Fibroblast of lung (primary cell): Measurements from ENCODE around the gene ZNF423. TPM values are rescaled to one million over a fixed set of nuclear protein-coding genes. Genes with fewer than 3 reads are reported as not detected.

Source experiments
- DNase-seq, 2 donors: peaks; one replicate each; pipeline versions ENCODE4 v3.0.0 to v3.0.0-alpha.2; 2010; ENCODE audit warnings: low read depth in 2 of 2
- H2AFZ ChIP-seq: 2 replicates; pipeline ENCODE4 v1.5.1; 2012; ENCODE audit warnings: low read length, control low read depth, inconsistent platforms
- H3K27ac ChIP-seq: 2 replicates; pipeline ENCODE4 v1.5.1; 2011; ENCODE audit warnings: low read length, control low read depth; ENCODE audit not compliant: insufficient read depth
- H3K27me3 ChIP-seq: 2 replicates; pipeline ENCODE4 v1.5.1; 2011; ENCODE audit warnings: mild to moderate bottlenecking, low read length; ENCODE audit not compliant: control insufficient read depth, insufficient read depth
- H3K36me3 ChIP-seq: 2 replicates; pipeline ENCODE4 v1.5.1; 2011; ENCODE audit warnings: low read length; ENCODE audit not compliant: control insufficient read depth, insufficient read depth
- H3K4me1 ChIP-seq: 2 replicates; pipeline ENCODE4 v1.5.1; 2011; ENCODE audit warnings: low read length; ENCODE audit not compliant: control insufficient read depth, insufficient read depth; ENCODE audit errors: extremely low read depth
- H3K4me2 ChIP-seq: 2 replicates; pipeline ENCODE4 v1.5.1; 2011; ENCODE audit warnings: low read length, control low read depth; ENCODE audit not compliant: insufficient read depth; ENCODE audit errors: extremely low read depth
- H3K4me3 ChIP-seq, 4 experiments: fragments of 200-600 bp in 1 of 4; sonication (generic) in 1 of 4; replicated peaks in 1 of 4; 2 replicates each; pipeline ENCODE4 v1.5.1; 2011 to 2016; ENCODE audit warnings: low read length in 4 of 4, low read depth in 3 of 4, mild to moderate bottlenecking in 3 of 4, control low read depth in 2 of 4, inconsistent platforms in 1 of 4, mixed read lengths in 1 of 4; ENCODE audit not compliant: insufficient read depth in 1 of 4; ENCODE audit errors: control extremely low read depth in 1 of 4
- H3K79me2 ChIP-seq: 2 replicates; pipeline ENCODE4 v1.5.1; 2012; ENCODE audit warnings: mild to moderate bottlenecking, low read length, inconsistent platforms; ENCODE audit not compliant: control insufficient read depth, insufficient read depth
- H3K9ac ChIP-seq: 2 replicates; pipeline ENCODE4 v1.5.1; 2011; ENCODE audit warnings: mild to moderate bottlenecking, low read length, control low read depth; ENCODE audit not compliant: insufficient read depth
- H3K9me3 ChIP-seq: 2 replicates; pipeline ENCODE4 v1.5.1; 2012; ENCODE audit warnings: low read depth, low read length; ENCODE audit not compliant: control insufficient read depth, insufficient read depth
- H4K20me1 ChIP-seq: 2 replicates; pipeline ENCODE4 v1.5.1; 2011; ENCODE audit warnings: low read length; ENCODE audit not compliant: control insufficient read depth, insufficient read depth; ENCODE audit errors: extremely low read depth
- EZH2 ChIP-seq: IDR thresholded peaks from 2 replicates; pipeline ENCODE4 v1.5.1; 2012; ENCODE audit warnings: low read length, control low read depth, mild to moderate bottlenecking; ENCODE audit errors: missing control alignments
- polyA plus RNA-seq, 2 donors: library from polyadenylated mRNA; depleted of rRNA in 1 of 2; stranded (reverse) in 1 of 2; unstranded in 1 of 2; fragments of >200 nt; gene quantifications; 2 replicates each; pipeline ENCODE4 v1.2.1, GENCODE V29; 2011 to 2012; ENCODE audit warnings: missing spikeins in 1 of 2
- total RNA-seq: library from RNA; depleted of rRNA; stranded (reverse); fragments of >200 nt; gene quantifications from 2 replicates; pipeline ENCODE4 v1.2.1, GENCODE V29; 2014
- TF ChIP-seq, protein P1 (sequence below), 2 donors: IDR thresholded peaks in 1 of 2; conservative IDR thresholded peaks in 1 of 2; 1 replicate in 1 of 2; 2 replicates in 1 of 2; pipeline ENCODE4 v1.5.1; 2011 to 2012; ENCODE audit warnings: low read length in 2 of 2, control low read depth in 1 of 2, inconsistent platforms in 1 of 2, low read depth in 1 of 2, mild to moderate bottlenecking in 1 of 2

The ZNF423 gene
- total and polyA plus RNA-seq, 2 donors (not counting 1 experiment from before 2014, with no cell fraction given) = 0.07 to 0.17 TPM

DNA sequence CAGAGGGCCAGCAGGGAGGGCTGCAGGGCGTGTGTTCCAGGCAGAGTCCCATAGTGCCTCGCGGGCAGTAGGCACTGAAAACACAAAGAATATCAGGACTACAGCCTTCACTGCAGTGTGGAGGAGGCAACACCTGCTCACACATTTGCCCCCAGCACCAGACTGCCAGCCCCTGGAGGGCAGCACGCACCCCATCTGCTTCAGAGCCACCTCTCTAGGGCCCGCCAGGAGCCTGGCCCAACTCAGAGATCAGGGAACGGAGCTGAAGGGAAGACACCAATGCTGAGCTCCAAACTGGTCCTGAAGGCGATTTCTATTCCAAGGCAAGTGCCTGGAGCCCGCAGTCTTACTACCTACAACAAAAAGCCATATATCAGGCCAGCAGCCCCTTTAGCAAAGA, 130.3 kb downstream of the ZNF423 start:
- no peak overlapping the region for H3K9ac ChIP-seq
- no peaks in the 10 kb centered on the region for H3K36me3 ChIP-seq
- H4K20me1 ChIP-seq = no peaks in the 10 kb centered on the region
- H3K4me3 ChIP-seq = no peak overlapping the region
- no peak overlapping the region for H2AFZ ChIP-seq
- no peaks in the 10 kb centered on the region for H3K4me1 ChIP-seq
- H3K4me2 ChIP-seq = no peak overlapping the region
- no peaks in the 10 kb centered on the region for H3K79me2 ChIP-seq
- H3K27ac ChIP-seq = no peak overlapping the region
- H3K9me3 ChIP-seq = no peaks in the 10 kb centered on the region
- DNase-seq = no peak
- no peak for TF ChIP-seq EZH2
- TF ChIP-seq, protein P1, sequence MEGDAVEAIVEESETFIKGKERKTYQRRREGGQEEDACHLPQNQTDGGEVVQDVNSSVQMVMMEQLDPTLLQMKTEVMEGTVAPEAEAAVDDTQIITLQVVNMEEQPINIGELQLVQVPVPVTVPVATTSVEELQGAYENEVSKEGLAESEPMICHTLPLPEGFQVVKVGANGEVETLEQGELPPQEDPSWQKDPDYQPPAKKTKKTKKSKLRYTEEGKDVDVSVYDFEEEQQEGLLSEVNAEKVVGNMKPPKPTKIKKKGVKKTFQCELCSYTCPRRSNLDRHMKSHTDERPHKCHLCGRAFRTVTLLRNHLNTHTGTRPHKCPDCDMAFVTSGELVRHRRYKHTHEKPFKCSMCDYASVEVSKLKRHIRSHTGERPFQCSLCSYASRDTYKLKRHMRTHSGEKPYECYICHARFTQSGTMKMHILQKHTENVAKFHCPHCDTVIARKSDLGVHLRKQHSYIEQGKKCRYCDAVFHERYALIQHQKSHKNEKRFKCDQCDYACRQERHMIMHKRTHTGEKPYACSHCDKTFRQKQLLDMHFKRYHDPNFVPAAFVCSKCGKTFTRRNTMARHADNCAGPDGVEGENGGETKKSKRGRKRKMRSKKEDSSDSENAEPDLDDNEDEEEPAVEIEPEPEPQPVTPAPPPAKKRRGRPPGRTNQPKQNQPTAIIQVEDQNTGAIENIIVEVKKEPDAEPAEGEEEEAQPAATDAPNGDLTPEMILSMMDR (conservative IDR thresholded peaks at IDR 0.05 in 1 of 2, IDR thresholded peaks at IDR 0.05 in 1 of 2; ENCODE audit: low read depth in 1 of 2, low read length in 2 of 2) = no peak
- no peaks in the 10 kb centered on the region for H3K27me3 ChIP-seq

DNA sequence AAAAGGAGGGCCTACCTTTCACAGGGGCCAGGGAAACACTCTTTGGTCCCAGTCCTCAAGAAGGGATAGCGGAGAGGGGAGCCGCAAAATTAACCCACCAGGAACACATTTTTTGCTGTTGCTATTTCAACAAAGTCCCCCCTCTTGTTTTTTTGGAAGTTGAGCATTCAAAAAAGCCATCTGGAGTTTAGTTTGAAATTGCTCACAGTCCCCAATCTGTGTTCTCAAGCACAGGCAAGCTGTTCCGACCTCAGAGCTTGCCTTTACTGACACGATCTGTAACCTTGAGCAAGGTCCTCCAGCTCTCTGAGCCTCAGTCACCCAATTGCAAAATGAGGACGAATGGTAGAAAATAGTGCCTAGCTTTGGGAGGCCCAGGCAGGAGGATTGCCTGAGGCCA, 131.1 kb downstream of the ZNF423 start:
- Histone ChIP-seq H3K36me3 (no peaks in the 10 kb centered on the region), H2AFZ (no peak overlapping the region), H3K9me3 (no peaks in the 10 kb centered on the region), H3K4me3 (no peak overlapping the region), H3K9ac (no peak overlapping the region), H3K27me3 (no peaks in the 10 kb centered on the region), H3K27ac (no peak overlapping the region), H3K4me2 (no peak overlapping the region), H4K20me1 (no peaks in the 10 kb centered on the region), H3K4me1 (no peaks in the 10 kb centered on the region), H3K79me2 (no peaks in the 10 kb centered on the region)
- DNase-seq = no peak
- TF ChIP-seq EZH2 = no peak
- TF ChIP-seq, protein P1 (conservative IDR thresholded peaks at IDR 0.05 in 1 of 2, IDR thresholded peaks at IDR 0.05 in 1 of 2; ENCODE audit: low read depth in 1 of 2, low read length in 2 of 2) = no peak

DNA sequence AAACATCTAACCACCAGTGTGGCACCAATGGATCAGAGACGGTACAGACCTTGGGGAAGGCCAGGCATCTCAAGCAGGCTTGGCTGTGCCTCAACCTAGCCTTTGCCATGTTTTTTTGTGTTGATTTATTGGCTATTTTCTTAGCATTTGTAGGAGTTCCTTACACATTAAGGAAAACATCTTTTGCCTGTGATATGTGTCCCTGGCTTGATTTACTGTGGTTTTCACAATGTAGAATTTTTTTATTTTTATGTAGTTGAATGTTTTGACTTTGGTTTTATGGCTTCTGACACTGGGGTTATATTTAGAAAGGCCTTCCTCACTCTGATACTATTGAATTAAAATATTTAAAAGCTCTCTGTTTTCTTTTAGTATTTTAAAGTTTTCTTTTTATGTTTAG, 132.6 kb downstream of the ZNF423 start:
- no peaks in the 10 kb centered on the region for H4K20me1 ChIP-seq
- no peak overlapping the region for H2AFZ ChIP-seq
- H3K4me1 ChIP-seq = no peaks in the 10 kb centered on the region
- TF ChIP-seq, protein P1 (conservative IDR thresholded peaks at IDR 0.05 in 1 of 2, IDR thresholded peaks at IDR 0.05 in 1 of 2; ENCODE audit: low read depth in 1 of 2, low read length in 2 of 2) = no peak
- TF ChIP-seq EZH2 = no peak
- no peak overlapping the region for H3K9ac ChIP-seq
- H3K4me2 ChIP-seq = no peak overlapping the region
- no peaks in the 10 kb centered on the region for H3K36me3 ChIP-seq
- DNase-seq = no peak
- no peak overlapping the region for H3K27ac ChIP-seq
- no peak overlapping the region for H3K4me3 ChIP-seq
- H3K9me3 ChIP-seq = no peaks in the 10 kb centered on the region
- no peaks in the 10 kb centered on the region for H3K27me3 ChIP-seq
- H3K79me2 ChIP-seq = no peaks in the 10 kb centered on the region
